IPS-18c (cell line): ENCODE data around the gene DNASE2.
"Not testable (repeated sequence)": the region's sequence is repeated elsewhere in the genome, so short reads cannot be mapped to it uniquely, and the experiment has no call there.

Source experiments
- H3K4me3 ChIP-seq: 2 replicates; pipeline ENCODE4 v1.7.0; 2013; ENCODE audit warnings: low read depth, mild to moderate bottlenecking, low read length, moderate library complexity; ENCODE audit not compliant: insufficient read depth
- H3K9me3 ChIP-seq: one replicate; pipeline ENCODE4 v1.6.1; 2013; ENCODE audit warnings: mild to moderate bottlenecking, low read length, moderate library complexity; ENCODE audit not compliant: control insufficient read depth, insufficient read depth

Gene DNASE2, protein sequence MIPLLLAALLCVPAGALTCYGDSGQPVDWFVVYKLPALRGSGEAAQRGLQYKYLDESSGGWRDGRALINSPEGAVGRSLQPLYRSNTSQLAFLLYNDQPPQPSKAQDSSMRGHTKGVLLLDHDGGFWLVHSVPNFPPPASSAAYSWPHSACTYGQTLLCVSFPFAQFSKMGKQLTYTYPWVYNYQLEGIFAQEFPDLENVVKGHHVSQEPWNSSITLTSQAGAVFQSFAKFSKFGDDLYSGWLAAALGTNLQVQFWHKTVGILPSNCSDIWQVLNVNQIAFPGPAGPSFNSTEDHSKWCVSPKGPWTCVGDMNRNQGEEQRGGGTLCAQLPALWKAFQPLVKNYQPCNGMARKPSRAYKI

GRCh38 chr19:12881172-12881808 is at the start of gene DNASE2:
DNASE2 (minus strand) TSS chr19:12881449; CDS start chr19:12881375, 74 bp downstream.
- peak within 1 kb of the TSS; percentile 94 for H3K4me3 ChIP-seq
- peaks cover 4% of the 10 kb centered on the region for H3K9me3 ChIP-seq

DNA sequence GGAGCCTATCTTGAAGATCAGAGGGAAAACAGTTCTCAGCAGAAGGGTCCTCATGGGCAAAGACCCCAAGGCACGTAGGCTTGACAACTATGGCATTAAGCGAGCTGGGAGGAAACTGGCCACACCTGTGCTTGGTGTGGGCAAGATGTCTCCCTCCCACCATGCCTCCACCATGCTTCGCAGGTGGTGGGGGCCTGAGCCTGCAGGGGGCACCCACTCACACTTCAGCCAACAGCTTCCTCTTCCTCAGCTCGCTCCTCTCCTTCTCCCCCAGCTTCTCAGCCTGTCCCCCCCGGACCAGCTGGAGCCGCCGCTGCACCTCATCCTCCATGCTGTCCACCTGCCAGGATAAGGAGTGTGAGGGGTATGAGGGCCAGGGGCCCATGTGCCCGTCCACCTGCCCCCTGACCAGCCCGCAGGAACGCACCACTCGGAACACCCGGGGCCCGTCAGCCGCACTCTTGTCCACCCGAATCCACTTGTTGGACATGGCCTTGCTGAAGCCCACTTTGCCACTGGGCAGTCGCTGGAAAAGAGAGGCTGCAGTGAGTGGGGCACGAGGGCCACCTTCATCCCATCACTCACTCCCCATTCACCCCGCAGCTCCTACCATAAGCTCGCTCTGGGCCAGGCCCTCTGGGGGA is 48.9 kb upstream of the DNASE2 start:
- Histone ChIP-seq H3K9me3 (no peaks in the 10 kb centered on the region), H3K4me3 (no peak overlapping the region)

GRCh38 chr19:12924621-12925310 is 43.5 kb upstream of the DNASE2 start:
- H3K4me3 ChIP-seq = no peak overlapping the region
- H3K9me3 ChIP-seq = no peaks in the 10 kb centered on the region

DNA sequence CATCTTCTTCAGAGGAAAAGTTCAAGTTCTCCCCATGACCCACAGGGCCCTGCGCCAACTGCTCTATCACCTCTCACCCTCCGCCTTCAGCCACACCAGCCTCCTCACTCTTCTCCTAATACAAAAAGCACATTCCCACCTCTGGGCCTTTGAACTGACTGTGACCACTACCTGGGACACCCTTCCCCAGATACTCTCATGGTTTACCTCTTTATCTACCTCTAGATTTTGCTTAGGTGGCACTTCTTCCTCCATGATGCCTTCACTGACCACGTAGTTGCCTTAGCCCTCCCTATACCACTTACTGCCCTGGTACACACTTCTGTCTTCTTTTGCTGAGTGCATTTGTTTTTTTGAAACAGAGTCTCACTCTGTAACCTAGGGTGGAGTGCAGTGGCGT is 41.7 kb upstream of the DNASE2 start:
- Histone ChIP-seq H3K9me3 (peaks cover 3% of the 10 kb centered on the region), H3K4me3 (no peak overlapping the region)

- Histone ChIP-seq H3K4me3 (no peak overlapping the region), H3K9me3 (peaks cover 4% of the 10 kb centered on the region)
Observed at GRCh38 chr19:12921047-12921446, 39.8 kb upstream of the DNASE2 start.

GRCh38 chr19:12918253-12918652 is 37.0 kb upstream of the DNASE2 start:
- Histone ChIP-seq H3K4me3 (no peak overlapping the region), H3K9me3 (peaks cover 4% of the 10 kb centered on the region)

DNA sequence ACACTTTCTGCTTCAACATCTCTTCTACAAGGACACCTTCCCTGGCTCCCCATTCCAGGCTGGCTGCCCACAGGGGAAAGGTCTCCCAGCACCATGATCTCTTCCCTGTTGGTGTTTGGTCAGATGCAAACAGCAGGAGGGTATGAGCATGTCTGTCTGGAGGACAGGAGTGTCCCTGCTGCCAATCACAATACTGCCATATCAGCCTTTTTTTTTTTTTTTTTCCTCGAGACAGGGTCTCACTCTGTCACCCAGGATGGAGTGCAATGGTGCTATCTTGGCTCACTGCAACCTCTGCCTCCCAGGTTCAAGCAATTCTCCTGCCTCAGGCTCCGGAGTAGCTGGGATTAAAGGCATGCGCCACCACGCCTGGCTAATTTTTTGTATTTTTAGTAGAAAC is 34.6 kb upstream of the DNASE2 start:
- H3K9me3 ChIP-seq, H3K4me3 ChIP-seq: not testable (repeated sequence)

DNA sequence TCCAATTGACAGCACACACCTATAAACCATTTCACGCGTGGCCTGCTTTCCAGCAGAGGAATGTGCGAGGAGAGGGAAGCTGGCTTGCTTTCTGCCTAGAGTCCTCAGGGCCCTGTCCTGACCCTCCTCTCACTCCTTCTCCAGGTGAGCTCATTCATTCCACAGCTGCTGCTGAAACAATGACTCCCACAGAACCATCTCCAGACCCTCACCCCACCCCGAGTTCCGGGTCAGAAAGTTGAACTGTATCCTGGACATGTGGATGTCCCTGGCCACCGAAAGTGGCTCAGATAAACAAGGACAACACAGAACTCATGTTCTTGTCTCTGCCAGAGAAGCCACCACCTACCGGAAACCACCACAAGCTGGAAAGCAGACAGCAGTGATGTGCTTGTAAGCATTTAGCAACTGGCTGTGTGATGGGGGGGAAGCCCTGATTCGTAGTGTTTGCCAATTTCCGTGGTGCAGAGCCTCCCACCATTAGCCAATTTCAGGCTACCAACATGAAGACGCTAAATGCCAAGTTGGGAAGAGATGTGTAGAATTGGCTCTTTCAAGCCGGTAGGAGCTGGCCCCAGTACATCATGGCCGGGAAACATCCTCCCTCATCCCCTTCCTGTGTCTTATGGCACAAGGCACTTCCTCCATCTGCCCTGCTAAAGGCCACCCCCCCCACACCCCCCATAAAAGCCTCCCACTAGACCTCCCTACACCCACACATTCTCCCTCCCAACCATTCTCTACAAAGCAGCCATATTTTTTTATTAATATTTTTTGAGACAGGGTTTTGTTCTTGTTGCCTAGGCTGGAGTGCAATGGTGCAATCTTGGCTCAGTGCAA is 32.8 kb upstream of the DNASE2 start:
- Histone ChIP-seq H3K9me3 (peaks cover 4% of the 10 kb centered on the region), H3K4me3 (no peak overlapping the region)

DNA sequence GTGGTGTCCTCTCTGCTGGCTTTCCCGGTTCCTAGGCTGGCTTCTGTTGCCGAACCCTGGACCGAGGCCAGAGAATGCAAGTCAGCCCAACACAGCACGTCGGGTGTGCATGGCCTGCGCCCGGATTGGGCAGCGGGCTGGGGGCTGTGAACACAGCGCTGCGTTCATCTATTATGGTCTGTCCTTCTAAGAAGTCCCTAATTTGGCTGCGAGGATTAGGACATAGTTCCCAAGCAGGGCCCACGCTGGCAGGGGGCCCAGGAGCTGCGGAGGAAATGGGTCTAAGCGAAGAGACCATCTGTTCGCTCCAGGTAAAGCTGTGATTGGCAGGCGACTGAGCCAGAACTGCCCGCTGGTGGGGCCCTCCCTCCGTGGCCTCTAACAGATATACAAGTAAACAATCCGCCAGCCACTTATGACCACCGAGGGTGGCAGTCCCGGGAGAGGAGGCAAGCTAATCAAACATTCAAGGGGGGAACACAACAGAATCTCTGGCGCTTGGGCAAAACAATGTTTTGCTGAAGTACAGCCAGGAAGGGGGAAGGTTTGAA is 31.8 kb upstream of the DNASE2 start:
- peaks cover 2% of the 10 kb centered on the region for H3K9me3 ChIP-seq
- H3K4me3 ChIP-seq = peak overlapping the region; percentile 31

- Histone ChIP-seq H3K9me3 (no peaks in the 10 kb centered on the region), H3K4me3 (no peak overlapping the region)
Observed at GRCh38 chr19:12912571-12912970, 31.3 kb upstream of the DNASE2 start.

GRCh38 chr19:12907166-12907565 is 25.9 kb upstream of the DNASE2 start:
- Histone ChIP-seq H3K4me3 (no peak overlapping the region), H3K9me3 (no peaks in the 10 kb centered on the region)

DNA sequence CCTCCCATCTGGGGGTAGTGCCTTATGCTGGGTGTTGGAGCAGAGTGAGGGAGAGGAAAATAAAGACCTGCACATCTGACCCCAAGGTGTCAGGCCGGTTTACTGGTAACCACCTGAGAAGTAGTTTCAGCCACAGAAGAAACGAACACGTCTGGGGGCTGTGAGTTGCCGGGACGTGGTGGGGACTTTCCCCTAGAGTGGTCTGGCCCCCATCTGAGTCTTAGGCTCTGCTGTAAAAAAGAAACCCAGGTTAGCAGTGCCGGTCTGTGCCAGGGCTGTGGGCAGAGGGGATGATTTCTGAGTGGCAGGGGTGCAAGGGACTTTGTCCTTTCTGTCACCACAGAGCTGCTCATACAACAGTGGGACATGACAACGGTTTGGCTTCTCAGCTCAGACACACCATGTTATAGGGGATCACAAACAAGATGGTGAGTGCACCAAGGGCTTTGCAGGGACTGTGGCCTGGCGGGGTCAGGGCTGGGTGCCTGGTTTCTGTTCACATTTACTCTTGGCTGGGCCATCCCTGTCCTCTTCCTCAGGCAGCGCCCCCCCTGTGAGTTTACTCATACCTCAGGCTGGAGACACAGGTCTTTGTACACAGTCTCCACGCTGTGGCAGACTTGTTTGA is 18.8 kb upstream of the DNASE2 start:
- no peaks in the 10 kb centered on the region for H3K9me3 ChIP-seq
- H3K4me3 ChIP-seq = no peak overlapping the region

DNA sequence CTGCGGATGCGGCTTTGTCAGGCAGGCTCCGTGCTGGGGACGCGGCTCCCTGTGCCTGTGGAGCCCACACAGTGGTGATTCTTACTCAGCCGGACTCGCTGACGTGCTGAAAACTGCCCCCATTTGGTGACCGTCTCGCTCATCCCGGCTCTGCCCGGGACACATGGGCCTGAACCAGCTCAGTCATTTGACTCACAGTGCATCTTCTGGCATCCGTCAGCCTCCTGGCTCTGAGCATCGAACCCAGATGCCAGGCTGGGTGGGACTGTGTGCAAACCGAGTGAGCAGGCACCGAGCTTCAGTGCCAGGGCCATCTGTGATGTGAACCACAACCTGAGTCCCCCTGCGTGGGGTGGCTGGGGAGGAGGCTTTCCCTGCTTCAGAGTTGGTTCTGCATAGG is 15.2 kb upstream of the DNASE2 start:
- Histone ChIP-seq H3K9me3 (no peaks in the 10 kb centered on the region), H3K4me3 (no peak overlapping the region)

GRCh38 chr19:12893582-12893981 is 12.3 kb upstream of the DNASE2 start:
- Histone ChIP-seq H3K9me3 (no peaks in the 10 kb centered on the region), H3K4me3 (no peak overlapping the region)

- Histone ChIP-seq H3K4me3 (peak overlapping the region; percentile 99), H3K9me3 (no peaks in the 10 kb centered on the region)
Observed at GRCh38 chr19:12891553-12892021, 10.3 kb upstream of the DNASE2 start.
